ENCODE results near the gene VCAM1. TPM values are rescaled to one million over a fixed set of nuclear protein-coding genes. Genes with fewer than 3 reads are reported as not detected.

Gene VCAM1
- total and polyA plus RNA-seq, 8 donors, result 0.58 to 35.1 (median 1.6) TPM; not detected in 1

DNA sequence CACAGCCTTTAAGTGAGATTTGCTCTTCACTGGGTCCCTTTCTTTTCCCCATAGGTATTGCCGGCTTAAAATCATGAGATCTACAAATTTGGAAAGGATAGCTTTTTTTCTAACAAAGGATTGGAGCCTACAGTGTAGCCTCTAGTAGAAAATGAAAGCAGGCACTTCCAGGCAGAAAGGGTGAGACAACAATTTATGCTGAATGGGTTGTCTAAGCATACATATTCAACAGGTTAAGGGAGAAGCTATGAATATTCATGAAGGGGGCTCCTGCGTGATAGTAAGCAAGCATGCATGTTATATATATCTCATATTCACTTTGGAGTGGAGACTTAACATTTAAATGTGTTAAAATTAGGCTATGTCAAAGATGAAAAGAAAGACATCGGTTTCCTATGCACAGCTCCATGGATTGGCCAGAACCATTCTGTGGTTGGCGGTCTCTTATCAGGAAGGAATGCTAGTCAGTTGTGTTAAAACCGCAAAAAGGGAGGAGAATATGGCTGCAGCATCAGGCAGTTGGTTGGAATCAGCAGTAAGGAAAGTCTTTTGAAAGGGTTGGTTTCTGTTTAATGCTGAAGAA is 66.0 kb downstream of the VCAM1 start:
- 43 to 68% (median 48%) methylated on average over 5 of the region's 5 CpGs for WGBS, 5 donors
- peaks cover 0 to 5% (median 0%) of the 10 kb centered on the region in 4 donors for H3K4me1 ChIP-seq

DNA sequence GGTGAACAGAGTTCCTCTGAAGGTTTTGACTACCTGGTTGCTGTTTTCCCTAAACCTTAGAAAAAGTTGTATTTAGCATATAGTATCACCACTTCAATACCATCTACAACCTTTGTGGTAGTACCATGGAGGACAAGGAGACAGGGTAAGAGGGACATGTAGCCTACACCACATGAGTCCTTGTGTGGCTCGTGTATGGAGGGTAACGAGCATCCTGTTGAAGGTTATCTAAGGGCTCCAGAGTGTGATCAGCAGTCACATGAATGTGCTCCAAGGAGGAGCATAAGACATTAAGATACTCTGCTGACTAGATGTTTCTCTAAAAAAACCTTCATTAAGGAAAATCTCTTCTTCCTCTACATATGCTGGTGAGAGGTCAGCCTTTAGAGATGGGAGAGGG is 67.3 kb downstream of the VCAM1 start:
- Histone ChIP-seq H3K36me3 (no peaks in the 10 kb centered on the region), H3K27me3 (no peaks in the 10 kb centered on the region), H3K9me3 (peaks cover 0 to 2% (median 0%) of the 10 kb centered on the region in 4 donors), H3K4me1 (peaks cover 0 to 5% (median 0%) of the 10 kb centered on the region in 4 donors), H3K27ac (no peak overlapping the region), H3K4me3 (no peak overlapping the region)
- 83 to 92% (median 84%) methylated on average over 2 of the region's 2 CpGs for WGBS, 5 donors
- intact Hi-C loops (cut with DNase I; ENCODE audit: low total_unique reads), result no loop called here
- no peak for DNase-seq
- TF ChIP-seq EP300 (IDR thresholded peaks at IDR 0.05) (no peak), POLR2AphosphoS5 (IDR thresholded peaks at IDR 0.05) (no peak), POLR2A (IDR thresholded peaks at IDR 0.05) (no peak)
- TF ChIP-seq, protein P1, sequence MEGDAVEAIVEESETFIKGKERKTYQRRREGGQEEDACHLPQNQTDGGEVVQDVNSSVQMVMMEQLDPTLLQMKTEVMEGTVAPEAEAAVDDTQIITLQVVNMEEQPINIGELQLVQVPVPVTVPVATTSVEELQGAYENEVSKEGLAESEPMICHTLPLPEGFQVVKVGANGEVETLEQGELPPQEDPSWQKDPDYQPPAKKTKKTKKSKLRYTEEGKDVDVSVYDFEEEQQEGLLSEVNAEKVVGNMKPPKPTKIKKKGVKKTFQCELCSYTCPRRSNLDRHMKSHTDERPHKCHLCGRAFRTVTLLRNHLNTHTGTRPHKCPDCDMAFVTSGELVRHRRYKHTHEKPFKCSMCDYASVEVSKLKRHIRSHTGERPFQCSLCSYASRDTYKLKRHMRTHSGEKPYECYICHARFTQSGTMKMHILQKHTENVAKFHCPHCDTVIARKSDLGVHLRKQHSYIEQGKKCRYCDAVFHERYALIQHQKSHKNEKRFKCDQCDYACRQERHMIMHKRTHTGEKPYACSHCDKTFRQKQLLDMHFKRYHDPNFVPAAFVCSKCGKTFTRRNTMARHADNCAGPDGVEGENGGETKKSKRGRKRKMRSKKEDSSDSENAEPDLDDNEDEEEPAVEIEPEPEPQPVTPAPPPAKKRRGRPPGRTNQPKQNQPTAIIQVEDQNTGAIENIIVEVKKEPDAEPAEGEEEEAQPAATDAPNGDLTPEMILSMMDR (IDR thresholded peaks at IDR 0.05), result no peak

More for the DNA sequence above, 66.0 kb downstream of the VCAM1 start:
- intact Hi-C loops (cut with DNase I; ENCODE audit: low total_unique reads), result no loop called here
- Histone ChIP-seq H3K27me3 (no peaks in the 10 kb centered on the region), H3K4me3 (no peak overlapping the region), H3K36me3 (no peaks in the 10 kb centered on the region), H3K27ac (no peak overlapping the region), H3K9me3 (peaks cover 0 to 7% (median 2%) of the 10 kb centered on the region in 4 donors)
- no peak for TF ChIP-seq EP300 (IDR thresholded peaks at IDR 0.05)
- no peak for TF ChIP-seq POLR2A (IDR thresholded peaks at IDR 0.05)
- TF ChIP-seq POLR2AphosphoS5 (IDR thresholded peaks at IDR 0.05), result no peak
- TF ChIP-seq, protein P1 (IDR thresholded peaks at IDR 0.05), result no peak
- peak in 1 of 2 donors; percentile 18 for DNase-seq

Other genes starting within 250 kb of the VCAM1 start
- 1 to 10 TPM in 1 of 5 donors, not detected in 4; 1.1 TPM for gene GPR88, start 181.6 kb upstream of the VCAM1 start, total RNA-seq
- gene GPR88, start 181.6 kb upstream of the VCAM1 start, polyA plus RNA-seq, result under 1 TPM in 1 of 3 donors, not detected in 2; 0.23 TPM
- gene EXTL2, start 175.1 kb downstream of the VCAM1 start, total RNA-seq, result 10 to 100 TPM in 2 of 5 donors, 1 to 10 TPM in 2, not detected in 1; 3.2 to 33.5 (median 17.1) TPM
- 1 to 10 TPM; 2.9 to 4.7 (median 4.4) TPM for gene EXTL2, start 175.1 kb downstream of the VCAM1 start, polyA plus RNA-seq
- 10 to 100 TPM in 2 of 5 donors, 1 to 10 TPM in 3; 4.9 to 65.7 (median 9.8) TPM for gene SLC30A7, start 176.3 kb downstream of the VCAM1 start, total RNA-seq
- 1 to 10 TPM; 1.5 to 3.2 (median 2.1) TPM for gene SLC30A7, start 176.3 kb downstream of the VCAM1 start, polyA plus RNA-seq

Data from stomach (tissue), 9 donors.